Erythroblast (primary cell): ENCODE results near the gene BBS5.

Experiments used
- GATA1 ChIP-seq: IDR thresholded peaks from 2 replicates; pipeline ENCODE4 v1.6.1; 2011; ENCODE audit warnings: low read depth, mild to moderate bottlenecking, control low read depth, low read length, moderate library complexity
- POLR2A ChIP-seq: IDR thresholded peaks from 2 replicates; pipeline ENCODE4 v1.6.1; 2011; ENCODE audit warnings: mild to moderate bottlenecking, low read length

GRCh38 chr2:169520896-169521295, 41.6 kb downstream of the BBS5 start:
- no peak for TF ChIP-seq POLR2A
- no peak for TF ChIP-seq GATA1
